Measurements from ENCODE around the gene PPP2R5C. TPM values are rescaled to one million over a fixed set of nuclear protein-coding genes. Genes with fewer than 3 reads are reported as not detected.

Gene PPP2R5C
- total RNA-seq, 4 donors from 2014 or later: 63.3 to 113 (median 75.9) TPM

- H3K4me1 ChIP-seq: peaks cover 0 to 11% (median 4%) of the 10 kb centered on the region in 4 donors
- peak overlapping the region in 1 of 4 donors; percentile 85 for H3K27ac ChIP-seq
- H3K27me3 ChIP-seq: no peaks in the 10 kb centered on the region
- DNase-seq (ENCODE audit: low spot score in 2 of 2): no peak
- TF ChIP-seq, protein P1, sequence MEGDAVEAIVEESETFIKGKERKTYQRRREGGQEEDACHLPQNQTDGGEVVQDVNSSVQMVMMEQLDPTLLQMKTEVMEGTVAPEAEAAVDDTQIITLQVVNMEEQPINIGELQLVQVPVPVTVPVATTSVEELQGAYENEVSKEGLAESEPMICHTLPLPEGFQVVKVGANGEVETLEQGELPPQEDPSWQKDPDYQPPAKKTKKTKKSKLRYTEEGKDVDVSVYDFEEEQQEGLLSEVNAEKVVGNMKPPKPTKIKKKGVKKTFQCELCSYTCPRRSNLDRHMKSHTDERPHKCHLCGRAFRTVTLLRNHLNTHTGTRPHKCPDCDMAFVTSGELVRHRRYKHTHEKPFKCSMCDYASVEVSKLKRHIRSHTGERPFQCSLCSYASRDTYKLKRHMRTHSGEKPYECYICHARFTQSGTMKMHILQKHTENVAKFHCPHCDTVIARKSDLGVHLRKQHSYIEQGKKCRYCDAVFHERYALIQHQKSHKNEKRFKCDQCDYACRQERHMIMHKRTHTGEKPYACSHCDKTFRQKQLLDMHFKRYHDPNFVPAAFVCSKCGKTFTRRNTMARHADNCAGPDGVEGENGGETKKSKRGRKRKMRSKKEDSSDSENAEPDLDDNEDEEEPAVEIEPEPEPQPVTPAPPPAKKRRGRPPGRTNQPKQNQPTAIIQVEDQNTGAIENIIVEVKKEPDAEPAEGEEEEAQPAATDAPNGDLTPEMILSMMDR (IDR thresholded peaks at IDR 0.05): no peak
- TF ChIP-seq POLR2A (IDR thresholded peaks at IDR 0.05) (no peak), EP300 (IDR thresholded peaks at IDR 0.05) (no peak)
- no peaks in the 10 kb centered on the region for H3K9me3 ChIP-seq
- no peak overlapping the region for H3K4me3 ChIP-seq
- WGBS, 2 donors: 61 to 66% methylated on average over 3 of the region's 3 CpGs
- no peaks in the 10 kb centered on the region for H3K36me3 ChIP-seq
These were observed 30.8 kb upstream of the PPP2R5C start for GRCh38 chr14:101730626-101731186.

DNA sequence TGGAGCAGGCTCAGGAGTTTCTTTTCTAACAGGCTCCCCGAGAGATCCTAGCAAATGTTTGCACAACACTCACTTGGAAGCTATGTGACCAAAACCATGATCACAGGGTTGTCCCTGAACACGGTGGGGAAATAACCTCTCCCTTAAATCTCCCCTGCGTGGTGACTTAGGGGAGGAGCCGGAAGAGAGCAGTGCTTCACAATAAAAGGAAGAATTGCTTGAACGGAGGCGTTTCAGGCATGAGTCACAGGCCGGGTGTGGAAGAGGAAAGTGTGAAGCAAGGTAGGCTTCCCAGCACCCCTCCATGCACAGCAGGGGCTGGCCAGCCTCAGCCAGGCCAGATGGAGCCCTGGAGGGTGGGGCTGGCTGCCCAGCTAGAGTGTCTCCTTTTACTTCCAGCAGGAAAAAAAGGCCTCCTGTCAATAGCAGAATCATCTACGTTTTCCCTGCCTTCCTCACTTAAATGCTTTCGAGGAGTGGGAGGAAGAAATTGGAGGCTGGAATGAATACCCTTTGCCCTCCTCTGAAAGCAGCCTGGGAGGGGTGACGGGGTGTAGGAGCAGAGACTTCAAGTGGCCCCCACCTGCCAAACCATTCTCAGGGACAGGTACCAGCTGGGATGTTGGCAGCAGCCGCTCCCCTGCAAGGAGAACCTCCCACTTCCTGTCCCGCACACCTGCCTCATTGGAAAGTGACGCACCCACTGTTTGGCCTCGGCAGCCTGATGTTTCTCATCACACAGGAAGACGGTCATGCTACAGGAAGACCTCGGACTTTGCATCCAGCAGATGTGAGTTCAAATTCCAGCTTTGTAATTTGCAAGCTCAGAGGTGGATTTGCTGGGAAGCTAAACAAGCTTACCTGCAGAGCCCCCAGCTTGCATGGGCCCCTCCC, 30.1 kb upstream of the PPP2R5C start:
- peaks cover 0 to 11% (median 4%) of the 10 kb centered on the region in 4 donors for H3K4me1 ChIP-seq
- H3K4me3 ChIP-seq: no peak overlapping the region
- H3K9me3 ChIP-seq: no peaks in the 10 kb centered on the region
- no peaks in the 10 kb centered on the region for H3K27me3 ChIP-seq
- 22% methylated on average over 14 to 16 of the region's 16 CpGs for WGBS, 2 donors
- DNase-seq (ENCODE audit: low spot score in 2 of 2): no peak
- no peaks in the 10 kb centered on the region for H3K36me3 ChIP-seq
- peak in 1 of 2 donors; percentile 52 for TF ChIP-seq EP300 (IDR thresholded peaks at IDR 0.05)
- TF ChIP-seq, protein P1 (IDR thresholded peaks at IDR 0.05): no peak
- TF ChIP-seq POLR2A (IDR thresholded peaks at IDR 0.05): no peak
- H3K27ac ChIP-seq: peak overlapping the region in 2 of 4 donors; percentile 55 to 85

DNA sequence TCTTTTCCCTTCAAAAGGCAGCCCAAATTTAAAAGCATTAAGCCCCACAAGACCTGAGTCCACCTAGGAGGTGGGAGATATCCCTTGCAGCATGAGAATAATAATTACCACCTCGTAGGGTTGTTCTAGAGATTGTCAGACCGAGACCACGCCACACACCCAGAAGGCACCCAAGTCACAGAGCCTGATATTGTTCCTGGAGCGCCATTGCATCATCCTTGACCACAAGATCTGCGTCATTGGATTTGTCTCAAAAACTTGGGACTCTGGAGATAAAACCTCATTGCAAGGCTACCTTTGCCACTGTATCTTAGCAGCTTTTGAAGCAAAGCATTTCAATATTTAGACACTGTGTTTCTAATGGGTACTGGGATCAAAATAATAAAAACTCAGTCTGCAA, 29.4 kb upstream of the PPP2R5C start:
- TF ChIP-seq, protein P1 (IDR thresholded peaks at IDR 0.05): no peak
- TF ChIP-seq EP300 (IDR thresholded peaks at IDR 0.05) (no peak), POLR2A (IDR thresholded peaks at IDR 0.05) (no peak)

GRCh38 chr14:101733211-101733610, 28.3 kb upstream of the PPP2R5C start:
- Histone ChIP-seq H3K27me3 (peaks cover 0 to 3% of the 10 kb centered on the region in 2 donors), H3K9me3 (no peaks in the 10 kb centered on the region), H3K36me3 (no peaks in the 10 kb centered on the region), H3K4me1 (peaks cover 0 to 11% (median 4%) of the 10 kb centered on the region in 4 donors), H3K4me3 (no peak overlapping the region), H3K27ac (no peak overlapping the region)
- DNase-seq (ENCODE audit: low spot score in 2 of 2): no peak
- 89 to 91% methylated on average over 4 of the region's 4 CpGs for WGBS, 2 donors
- TF ChIP-seq POLR2A (IDR thresholded peaks at IDR 0.05) (no peak), EP300 (IDR thresholded peaks at IDR 0.05) (no peak)
- TF ChIP-seq, protein P1 (IDR thresholded peaks at IDR 0.05): no peak

More for the DNA sequence above, 29.4 kb upstream of the PPP2R5C start:
- DNase-seq (ENCODE audit: low spot score in 2 of 2): no peak
- 83 to 87% methylated on average over 5 of the region's 5 CpGs for WGBS, 2 donors
- Histone ChIP-seq H3K4me1 (peaks cover 0 to 11% (median 4%) of the 10 kb centered on the region in 4 donors), H3K27me3 (no peaks in the 10 kb centered on the region), H3K9me3 (no peaks in the 10 kb centered on the region), H3K36me3 (no peaks in the 10 kb centered on the region), H3K4me3 (no peak overlapping the region), H3K27ac (peak overlapping the region in 1 of 4 donors; percentile 85)

Measured in tibial nerve (tissue), 4 donors.